BLaER1 (cell line): ENCODE results near the gene BLACAT1.
"Not testable (repeated sequence)": the region's sequence is repeated elsewhere in the genome, so short reads cannot be mapped to it uniquely, and the experiment has no call there.

Experiments used
- H3K27ac ChIP-seq: shearing (Covaris generic); formaldehyde crosslinking; 2 replicates; pipeline ENCODE4 v1.8.1; 2022
- H3K27me3 ChIP-seq: shearing (Covaris generic); formaldehyde crosslinking; 2 replicates; pipeline ENCODE4 v1.8.1; 2022
- H3K36me3 ChIP-seq: shearing (Covaris generic); formaldehyde crosslinking; 2 replicates; pipeline ENCODE4 v1.8.1; 2022
- H3K4me1 ChIP-seq: shearing (Covaris generic); formaldehyde crosslinking; 2 replicates; pipeline ENCODE4 v1.8.1; 2022
- H3K4me2 ChIP-seq: shearing (Covaris generic); formaldehyde crosslinking; 2 replicates; pipeline ENCODE4 v1.8.1; 2022
- H3K4me3 ChIP-seq: shearing (Covaris generic); formaldehyde crosslinking; 2 replicates; pipeline ENCODE4 v1.8.1; 2022
- H3K9ac ChIP-seq: shearing (Covaris generic); formaldehyde crosslinking; 2 replicates; pipeline ENCODE4 v1.8.1; 2022
- H3K9me3 ChIP-seq: shearing (Covaris generic); formaldehyde crosslinking; 2 replicates; pipeline ENCODE4 v1.8.1; 2022
- H4K20me1 ChIP-seq: shearing (Covaris generic); formaldehyde crosslinking; 2 replicates; pipeline ENCODE4 v1.8.1; 2022
- Cebpa-rat ChIP-seq: shearing (Covaris generic); IDR thresholded peaks from 2 replicates; pipeline ENCODE4 v1.8.1; 2022

Gene BLACAT1

GRCh38 chr1:205435578-205436573, 20.0 kb downstream of the BLACAT1 start:
- Histone ChIP-seq H3K36me3 (no peaks in the 10 kb centered on the region), H3K27ac (no peak overlapping the region), H3K27me3 (no peaks in the 10 kb centered on the region), H4K20me1 (no peaks in the 10 kb centered on the region), H3K9ac (no peak overlapping the region), H3K4me3 (no peak overlapping the region), H3K9me3 (no peaks in the 10 kb centered on the region), H3K4me1 (peaks cover 55% of the 10 kb centered on the region), H3K4me2 (no peak overlapping the region; the same call in 1 of the 2 replicates)
- no peak for TF ChIP-seq Cebpa-rat

DNA sequence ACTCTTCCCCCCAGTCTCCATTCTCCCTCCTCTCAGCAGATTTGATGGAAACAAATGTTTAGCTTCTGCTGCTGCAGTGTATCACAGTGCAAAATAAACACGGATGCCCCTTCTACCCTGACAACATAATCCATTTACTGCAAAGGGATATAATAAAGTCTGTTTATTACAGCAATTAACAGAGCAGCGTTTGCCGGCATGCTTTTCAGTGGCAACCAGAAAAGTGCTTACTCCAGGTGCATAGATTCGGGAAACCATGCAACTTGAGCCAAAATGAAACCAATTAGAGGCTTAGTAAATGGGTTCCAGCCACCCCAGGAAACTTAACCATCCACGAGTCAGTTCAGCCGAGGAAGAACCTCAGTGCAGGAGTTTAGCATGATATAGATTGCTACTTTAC, 21.1 kb downstream of the BLACAT1 start:
- no peaks in the 10 kb centered on the region for H4K20me1 ChIP-seq
- H3K4me1 ChIP-seq: peaks cover 52% of the 10 kb centered on the region
- no peak overlapping the region for H3K4me3 ChIP-seq
- H3K36me3 ChIP-seq: no peaks in the 10 kb centered on the region
- H3K9ac ChIP-seq: no peak overlapping the region
- no peaks in the 10 kb centered on the region for H3K9me3 ChIP-seq
- TF ChIP-seq Cebpa-rat: no peak
- H3K27me3 ChIP-seq: no peaks in the 10 kb centered on the region
- H3K27ac ChIP-seq: no peak overlapping the region
- no peak overlapping the region for H3K4me2 ChIP-seq

DNA sequence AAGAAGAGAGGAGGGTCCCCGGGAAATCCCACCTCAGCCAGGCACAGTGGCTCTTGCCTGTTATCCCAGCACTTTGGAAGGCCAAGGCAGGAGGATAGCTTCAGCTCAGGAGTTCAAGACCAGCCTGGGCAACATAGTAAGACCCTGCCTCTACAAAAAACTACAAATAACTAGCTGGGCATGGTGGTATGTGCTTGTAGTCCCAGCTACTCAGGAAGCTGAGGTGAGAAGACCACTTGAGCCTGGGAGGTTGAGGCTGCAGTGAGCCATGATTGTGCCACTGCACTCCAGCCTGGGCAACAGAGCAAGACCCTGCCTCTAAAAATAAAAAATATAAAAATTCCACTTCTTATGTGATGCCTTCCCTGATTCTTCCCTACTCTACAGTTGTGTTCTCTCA, 23.2 kb downstream of the BLACAT1 start:
- not testable (repeated sequence) for H3K36me3 ChIP-seq, H3K9me3 ChIP-seq, H3K9ac ChIP-seq, H4K20me1 ChIP-seq, H3K27me3 ChIP-seq, H3K27ac ChIP-seq, H3K4me3 ChIP-seq, H3K4me2 ChIP-seq
- H3K4me1 ChIP-seq: peaks cover 31% of the 10 kb centered on the region

DNA sequence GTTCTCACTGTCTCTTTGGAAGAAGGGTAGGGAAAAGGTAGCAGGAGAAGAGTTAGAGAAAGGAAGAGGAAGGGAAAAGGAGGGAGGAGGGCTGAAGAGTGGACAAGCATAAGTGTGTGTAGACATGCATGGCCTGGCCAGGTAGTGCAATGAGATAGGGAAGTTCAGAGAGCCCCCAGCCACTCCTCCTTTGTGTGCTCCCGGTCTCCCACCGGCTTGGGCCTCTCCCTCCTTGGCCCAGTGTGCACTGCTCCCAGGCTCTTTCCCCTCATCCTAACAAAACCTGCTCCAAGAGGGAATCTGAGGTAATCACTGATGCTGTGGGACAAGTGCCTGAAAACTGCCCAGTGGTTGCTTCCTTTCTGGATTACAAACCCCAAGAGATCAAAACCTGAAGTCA, 23.7 kb downstream of the BLACAT1 start:
- Histone ChIP-seq H3K27ac (no peak overlapping the region), H3K4me2 (no peak overlapping the region), H3K4me3 (no peak overlapping the region), H4K20me1 (no peaks in the 10 kb centered on the region), H3K36me3 (no peaks in the 10 kb centered on the region), H3K9me3 (no peaks in the 10 kb centered on the region), H3K9ac (no peak overlapping the region), H3K4me1 (peaks cover 26% of the 10 kb centered on the region), H3K27me3 (no peaks in the 10 kb centered on the region)
- no peak for TF ChIP-seq Cebpa-rat

DNA sequence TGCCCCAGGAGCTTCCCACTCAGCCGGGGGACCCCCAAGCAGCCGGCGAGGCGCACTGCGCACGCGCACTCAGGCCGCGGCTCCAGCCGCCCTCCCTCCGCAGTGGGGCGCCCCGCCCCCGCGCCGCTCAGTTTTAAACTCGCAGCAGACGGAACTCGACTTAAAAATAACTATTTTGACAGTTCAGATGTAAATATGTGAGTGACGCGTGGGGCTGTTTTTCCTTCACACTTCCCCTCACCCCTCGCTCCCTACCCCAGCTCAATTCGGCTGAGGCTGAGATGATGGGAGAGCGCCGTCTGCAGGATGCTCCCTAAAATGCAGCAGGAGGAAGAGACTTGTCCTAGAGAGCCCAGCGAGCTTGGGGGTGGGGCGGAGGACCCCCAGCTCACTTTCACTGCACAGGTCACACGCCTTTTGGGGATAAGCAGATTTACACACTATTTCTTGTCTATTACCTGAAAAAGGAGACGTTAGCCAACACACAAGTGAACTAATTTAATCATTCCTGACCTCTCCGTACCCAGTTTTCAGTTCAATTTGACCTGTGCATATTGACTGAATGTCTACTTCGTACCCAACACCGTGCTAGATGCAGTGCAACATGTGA, 25.0 kb downstream of the BLACAT1 start:
- Histone ChIP-seq H3K27ac (no peak overlapping the region), H3K4me2 (peak overlapping the region; percentile 76), H3K9ac (peak overlapping the region; percentile 21; the same call in 1 of the 2 replicates), H3K4me3 (peak overlapping the region; percentile 47), H3K9me3 (no peaks in the 10 kb centered on the region), H3K4me1 (peaks cover 23% of the 10 kb centered on the region), H3K36me3 (no peaks in the 10 kb centered on the region), H4K20me1 (no peaks in the 10 kb centered on the region), H3K27me3 (no peaks in the 10 kb centered on the region)
- no peak for TF ChIP-seq Cebpa-rat

- no peaks in the 10 kb centered on the region for H3K36me3 ChIP-seq
- H3K27me3 ChIP-seq: no peaks in the 10 kb centered on the region
- H3K9me3 ChIP-seq: no peaks in the 10 kb centered on the region
- H3K27ac ChIP-seq: no peak overlapping the region
- no peaks in the 10 kb centered on the region for H4K20me1 ChIP-seq
- H3K4me3 ChIP-seq: peak overlapping the region; percentile 47
- H3K9ac ChIP-seq: no peak overlapping the region
- H3K4me1 ChIP-seq: peaks cover 16% of the 10 kb centered on the region
- H3K4me2 ChIP-seq: peak overlapping the region; percentile 76
- TF ChIP-seq Cebpa-rat: no peak
These were observed 25.8 kb downstream of the BLACAT1 start for GRCh38 chr1:205429762-205430695.

- Histone ChIP-seq H3K4me1 (0 out of 2 replicates have a peak, but pooled peaks cover under 1% of the 10 kb centered on the region), H3K27ac (no peak overlapping the region), H3K4me3 (no peak overlapping the region), H3K9me3 (no peaks in the 10 kb centered on the region), H3K27me3 (no peaks in the 10 kb centered on the region), H3K4me2 (no peak overlapping the region), H3K9ac (no peak overlapping the region), H3K36me3 (no peaks in the 10 kb centered on the region), H4K20me1 (no peaks in the 10 kb centered on the region)
- no peak for TF ChIP-seq Cebpa-rat
These were observed 30.8 kb downstream of the BLACAT1 start for GRCh38 chr1:205424901-205425600.

DNA sequence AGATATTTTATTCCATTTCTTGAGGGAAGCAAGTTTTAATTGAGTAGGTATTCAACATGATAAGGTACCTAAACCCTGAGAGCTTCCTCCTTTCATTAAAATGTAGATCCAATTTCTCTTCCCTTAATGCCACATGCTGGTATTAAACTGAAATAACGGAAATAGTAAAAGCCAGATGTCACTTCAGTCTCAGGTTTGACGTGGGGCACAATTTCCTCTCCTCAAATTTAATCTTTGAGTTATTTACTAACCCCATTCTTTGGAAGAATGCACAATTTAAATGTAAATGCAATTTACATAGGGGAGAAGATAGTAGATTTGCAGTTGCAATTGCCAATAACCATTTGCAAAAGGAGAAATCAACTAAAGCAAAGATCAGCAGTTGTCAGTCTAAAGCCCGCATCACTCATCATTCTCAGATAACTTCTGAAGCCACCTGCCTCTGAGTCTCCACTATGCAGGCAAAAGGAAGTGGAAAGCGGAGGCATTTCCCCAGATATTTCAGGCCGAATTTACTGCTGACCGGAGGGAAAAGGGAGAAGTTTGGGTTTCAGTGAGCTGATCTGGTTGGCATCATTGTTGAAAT, 31.9 kb downstream of the BLACAT1 start:
- no peaks in the 10 kb centered on the region for H4K20me1 ChIP-seq
- no peak overlapping the region for H3K9ac ChIP-seq
- no peaks in the 10 kb centered on the region for H3K4me1 ChIP-seq
- H3K4me3 ChIP-seq: no peak overlapping the region
- no peak overlapping the region for H3K27ac ChIP-seq
- no peaks in the 10 kb centered on the region for H3K9me3 ChIP-seq
- no peak overlapping the region for H3K4me2 ChIP-seq
- no peaks in the 10 kb centered on the region for H3K27me3 ChIP-seq
- no peaks in the 10 kb centered on the region for H3K36me3 ChIP-seq
- no peak for TF ChIP-seq Cebpa-rat
